ENCODE results near the gene TENM3. TPM values are rescaled to one million over a fixed set of nuclear protein-coding genes. Genes with fewer than 3 reads are reported as not detected.

The TENM3 gene
- total RNA-seq, 1 experiment from 2014 or later, result 34.1 TPM

DNA sequence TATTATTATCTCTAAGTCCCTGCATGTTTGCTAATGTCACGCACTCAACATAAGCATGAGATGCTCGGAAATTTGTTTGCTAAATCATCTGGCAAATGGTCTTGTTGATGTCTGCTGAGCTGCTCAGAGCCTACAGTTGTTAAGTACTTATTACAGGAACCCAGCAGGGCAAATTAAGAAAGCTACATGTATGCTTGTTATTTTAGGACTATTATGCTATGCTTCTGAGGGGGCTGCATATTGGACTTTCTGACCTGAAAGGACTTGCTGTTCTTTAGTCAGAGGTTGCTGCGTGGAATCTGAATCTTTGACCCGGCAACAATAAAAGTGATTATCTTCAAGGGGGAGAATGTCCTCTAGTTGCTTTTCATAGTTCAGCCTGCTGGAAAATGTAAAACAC, 36.3 kb upstream of the TENM3 start:
- Mint-ChIP-seq H3K4me1 (ENCODE audit: insufficient read depth, unreplicated experiment) (peaks cover 40% of the 10 kb centered on the region), H3K27me3 (ENCODE audit: insufficient read depth, unreplicated experiment) (no peaks in the 10 kb centered on the region), H3K4me3 (ENCODE audit: unreplicated experiment) (no peak overlapping the region), H3K27ac (ENCODE audit: low read depth, unreplicated experiment) (peak overlapping the region; percentile 96), H3K36me3 (ENCODE audit: insufficient read depth, unreplicated experiment) (peaks cover 4% of the 10 kb centered on the region), H3K9me3 (ENCODE audit: unreplicated experiment) (no peaks in the 10 kb centered on the region)
- DNase-seq (ENCODE audit: unreplicated experiment), result no peak
- POLR2A ChIA-PET, result interaction anchor here (0.6 to 4.4 kb wide), 12 partner anchors 9 to 243 kb away, joined by 3 to 26 read pairs (median 5); no protein-coding TSS in a partner anchor
- intact Hi-C loops (cut with micrococcal nuclease), result loop anchor here (5.0 kb wide), 1 partner anchor 65 kb away; no protein-coding TSS in a partner anchor
- BruUV-seq (replicated peaks), result no TSS peak
- CTCF ChIA-PET, result interaction anchor here (0.8 to 1.2 kb wide), 4 partner anchors 8 to 62 kb away, joined by 3 read pairs; no protein-coding TSS in a partner anchor
- no peak for TF ChIP-seq CTCF (IDR thresholded peaks at IDR 0.05; ENCODE audit: unreplicated experiment)

DNA sequence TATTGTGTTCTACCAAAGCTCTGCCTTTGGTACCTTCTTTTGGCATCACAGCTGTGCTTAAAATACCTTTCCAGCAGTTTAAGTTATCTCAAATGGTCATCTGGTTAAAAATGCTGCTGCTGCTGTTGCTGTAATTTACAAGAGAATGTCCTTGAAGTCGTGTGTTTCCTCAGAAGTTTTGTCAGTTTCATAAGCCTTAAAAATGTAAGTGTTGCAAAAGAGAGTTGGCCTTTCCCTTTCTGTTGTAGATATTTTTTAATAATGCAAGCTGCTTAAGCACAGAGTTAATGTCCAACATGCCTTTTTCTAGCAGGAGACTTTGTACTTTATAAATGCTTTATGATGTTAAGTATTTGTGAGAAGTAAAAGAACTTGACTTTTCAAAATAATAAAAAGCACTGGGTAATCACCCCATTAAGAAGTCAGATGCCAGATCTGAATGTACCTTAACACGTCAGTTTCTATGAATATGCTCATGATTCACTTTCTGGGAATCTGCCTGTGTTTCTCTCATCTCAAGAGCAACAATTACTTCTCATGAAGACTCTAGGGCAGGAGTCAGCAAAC, 35.3 kb upstream of the TENM3 start:
- Mint-ChIP-seq H3K9me3 (ENCODE audit: unreplicated experiment) (no peaks in the 10 kb centered on the region), H3K27ac (ENCODE audit: low read depth, unreplicated experiment) (peak overlapping the region; percentile 96), H3K27me3 (ENCODE audit: insufficient read depth, unreplicated experiment) (no peaks in the 10 kb centered on the region), H3K4me3 (ENCODE audit: unreplicated experiment) (peak overlapping the region; percentile 51), H3K36me3 (ENCODE audit: insufficient read depth, unreplicated experiment) (peaks cover 4% of the 10 kb centered on the region), H3K4me1 (ENCODE audit: insufficient read depth, unreplicated experiment) (peaks cover 40% of the 10 kb centered on the region)
- no peak for TF ChIP-seq CTCF (IDR thresholded peaks at IDR 0.05; ENCODE audit: unreplicated experiment)
- BruUV-seq (replicated peaks), result no TSS peak
- ChIA-PET CTCF (interaction anchor here (0.8 to 1.2 kb wide), 4 partner anchors 9 to 61 kb away, joined by 3 read pairs; no protein-coding TSS in a partner anchor), POLR2A (interaction anchor here (0.9 to 4.4 kb wide), 12 partner anchors 10 to 102 kb away, joined by 3 to 26 read pairs (median 5); no protein-coding TSS in a partner anchor)
- DNase-seq (ENCODE audit: unreplicated experiment), result peak; percentile 87
- intact Hi-C loops (cut with micrococcal nuclease), result loop anchor here (5.0 kb wide), 1 partner anchor 66 kb away; no protein-coding TSS in a partner anchor

DNA sequence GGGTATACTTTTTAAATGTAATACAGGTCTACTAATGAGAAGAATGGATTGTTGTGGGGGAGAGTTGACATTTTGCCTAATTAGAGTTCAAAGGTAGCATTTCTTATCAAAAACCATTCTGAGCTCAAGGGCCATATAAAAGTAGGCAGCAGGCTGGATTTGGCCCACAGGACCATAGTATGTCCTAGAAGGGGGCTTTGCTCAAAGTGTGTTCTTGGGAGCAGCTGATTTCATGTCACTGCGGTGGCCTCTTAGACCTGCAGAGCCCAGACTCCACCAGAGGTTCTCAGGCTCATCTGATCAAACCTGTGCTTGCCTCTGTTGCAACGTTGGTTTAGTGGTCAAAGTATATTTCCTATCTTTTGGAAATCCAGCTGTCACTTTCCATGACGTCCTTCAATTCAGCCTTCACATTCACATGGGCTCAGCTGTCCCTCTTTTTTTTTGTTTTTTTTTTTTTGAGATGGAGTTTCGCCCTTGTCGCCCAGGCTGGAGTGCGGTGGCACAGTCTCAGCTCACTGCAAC, 34.6 kb upstream of the TENM3 start:
- Mint-ChIP-seq H3K9me3 (ENCODE audit: unreplicated experiment) (no peaks in the 10 kb centered on the region), H3K4me1 (ENCODE audit: insufficient read depth, unreplicated experiment) (peaks cover 38% of the 10 kb centered on the region), H3K36me3 (ENCODE audit: insufficient read depth, unreplicated experiment) (peaks cover 4% of the 10 kb centered on the region), H3K27ac (ENCODE audit: low read depth, unreplicated experiment) (peak overlapping the region; percentile 96), H3K4me3 (ENCODE audit: unreplicated experiment) (peak overlapping the region; percentile 51), H3K27me3 (ENCODE audit: insufficient read depth, unreplicated experiment) (no peaks in the 10 kb centered on the region)
- TF ChIP-seq CTCF (IDR thresholded peaks at IDR 0.05; ENCODE audit: unreplicated experiment), result no peak
- DNase-seq (ENCODE audit: unreplicated experiment), result no peak
- BruUV-seq (replicated peaks), result TSS peak; percentile 55
- POLR2A ChIA-PET, result interaction anchor here (0.7 to 4.4 kb wide), 8 partner anchors 11 to 61 kb away, joined by 3 to 26 read pairs (median 7); no protein-coding TSS in a partner anchor
- intact Hi-C loops (cut with micrococcal nuclease), result loop anchor here (5.0 kb wide), 1 partner anchor 66 kb away; no protein-coding TSS in a partner anchor
- CTCF ChIA-PET, result interaction anchor here (0.9 kb wide), 1 partner anchor 15 kb away, joined by 3 read pairs; no protein-coding TSS in a partner anchor

GRCh38 chr4:182212211-182212761, 30.9 kb upstream of the TENM3 start:
- BruUV-seq (replicated peaks), result no TSS peak
- no peaks in the 10 kb centered on the region for H3K9me3 Mint-ChIP-seq (ENCODE audit: unreplicated experiment)
- ChIA-PET POLR2A (interaction anchor here (0.6 to 1.5 kb wide), 5 partner anchors 9 to 237 kb away, joined by 3 read pairs; no protein-coding TSS in a partner anchor), CTCF (no interaction called here)
- TF ChIP-seq CTCF (IDR thresholded peaks at IDR 0.05; ENCODE audit: unreplicated experiment), result no peak
- peaks cover 27% of the 10 kb centered on the region for H3K4me1 Mint-ChIP-seq (ENCODE audit: insufficient read depth, unreplicated experiment)
- no peaks in the 10 kb centered on the region for H3K36me3 Mint-ChIP-seq (ENCODE audit: insufficient read depth, unreplicated experiment)
- no peak overlapping the region for H3K27ac Mint-ChIP-seq (ENCODE audit: low read depth, unreplicated experiment)
- intact Hi-C loops (cut with micrococcal nuclease), result no loop called here
- no peak overlapping the region for H3K4me3 Mint-ChIP-seq (ENCODE audit: unreplicated experiment)
- no peak for DNase-seq (ENCODE audit: unreplicated experiment)
- no peaks in the 10 kb centered on the region for H3K27me3 Mint-ChIP-seq (ENCODE audit: insufficient read depth, unreplicated experiment)
